ENCODE data around the gene TP53BP2. TPM values are rescaled to one million over a fixed set of nuclear protein-coding genes. Genes with fewer than 3 reads are reported as not detected.

The TP53BP2 gene
- total and polyA plus RNA-seq, 4 donors, result 3.9 to 26.8 (median 13.0) TPM

DNA sequence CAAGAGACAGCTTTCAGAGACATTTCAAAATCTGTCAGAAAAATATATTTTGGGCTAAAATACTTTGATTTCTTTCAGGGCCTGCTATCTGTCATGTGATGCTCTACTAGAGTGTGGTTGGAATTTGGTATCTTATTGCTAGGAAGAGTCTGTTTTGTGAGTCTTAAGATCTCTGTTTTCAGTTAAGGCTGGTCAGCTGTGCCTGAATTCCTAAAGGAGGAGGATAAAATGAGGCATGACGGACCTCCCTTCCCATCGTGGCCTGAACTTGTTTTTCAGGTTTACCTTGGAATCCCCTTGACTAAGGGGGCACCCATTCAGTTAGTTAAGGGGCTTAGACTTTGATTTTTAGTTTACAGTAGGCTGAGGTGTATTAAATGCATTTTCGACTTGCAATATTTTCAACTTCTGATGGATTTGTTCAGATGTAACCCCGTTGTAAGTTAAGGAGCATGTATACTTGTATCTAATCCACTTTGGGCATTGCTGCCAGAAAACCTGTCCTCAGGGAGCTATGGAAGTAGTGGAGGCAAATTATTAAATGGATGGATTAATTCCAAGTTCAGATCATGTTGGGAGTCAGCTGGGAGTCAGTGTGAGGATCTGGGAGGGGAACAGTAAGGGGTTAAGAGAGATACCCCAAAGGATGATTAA lies 115.1 kb downstream of the TP53BP2 start:
- Histone ChIP-seq H3K36me3 (ENCODE audit: control insufficient read depth in 4 of 4, insufficient read depth in 3 of 4, low read depth in 1 of 4, low read length in 3 of 4) (no peaks in the 10 kb centered on the region), H3K27ac (ENCODE audit: low read depth in 1 of 2, low read length in 2 of 2) (no peak overlapping the region), H3K9me3 (ENCODE audit: control insufficient read depth in 4 of 4, low read length in 3 of 4) (no peaks in the 10 kb centered on the region), H3K9ac (ENCODE audit: low read depth in 1 of 2, low read length in 2 of 2) (no peak overlapping the region), H3K4me3 (ENCODE audit: low read depth in 1 of 3, low read length in 3 of 3) (no peak overlapping the region), H3K27me3 (ENCODE audit: control insufficient read depth in 4 of 4, insufficient read depth in 4 of 4, low read length in 3 of 4) (no peaks in the 10 kb centered on the region), H3K4me1 (ENCODE audit: control insufficient read depth in 4 of 4, insufficient read depth in 4 of 4, low read length in 3 of 4) (peaks cover 0 to 12% (median 5%) of the 10 kb centered on the region in 4 donors)
- DNase-seq (ENCODE audit: low spot score), result no peak
- WGBS, result 79% methylated on average over 4 of the region's 4 CpGs
- no peak for TF ChIP-seq HNF4A (conservative IDR thresholded peaks at IDR 0.05)
- TF ChIP-seq YY1 (IDR thresholded peaks at IDR 0.05), result no peak

DNA sequence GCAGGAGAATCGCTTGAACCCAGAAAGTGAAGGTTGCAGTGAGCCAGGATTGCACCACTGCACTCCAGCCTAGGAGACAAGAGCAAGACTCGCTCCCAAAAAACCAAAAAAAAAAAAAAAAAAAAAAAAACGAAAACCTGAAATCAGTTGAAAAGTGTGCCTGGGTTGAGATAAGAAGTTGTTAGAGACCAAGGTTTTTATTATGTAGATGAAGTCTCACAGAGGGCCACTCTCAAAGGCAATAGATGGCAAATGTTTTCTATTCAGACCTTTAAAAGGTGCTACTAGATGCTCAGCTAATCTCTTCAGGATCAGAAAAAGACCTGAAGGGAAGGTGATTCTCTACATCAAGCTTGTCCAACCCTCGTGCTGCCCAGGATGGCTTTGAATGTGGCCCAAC lies 115.8 kb downstream of the TP53BP2 start:
- Histone ChIP-seq H3K27me3 (ENCODE audit: control insufficient read depth in 4 of 4, insufficient read depth in 4 of 4, low read length in 3 of 4) (no peaks in the 10 kb centered on the region), H3K9me3 (ENCODE audit: control insufficient read depth in 4 of 4, low read length in 3 of 4) (no peaks in the 10 kb centered on the region), H3K4me3 (ENCODE audit: low read depth in 1 of 3, low read length in 3 of 3) (no peak overlapping the region), H3K9ac (ENCODE audit: low read depth in 1 of 2, low read length in 2 of 2) (no peak overlapping the region), H3K36me3 (ENCODE audit: control insufficient read depth in 4 of 4, insufficient read depth in 3 of 4, low read depth in 1 of 4, low read length in 3 of 4) (no peaks in the 10 kb centered on the region), H3K27ac (ENCODE audit: low read depth in 1 of 2, low read length in 2 of 2) (no peak overlapping the region), H3K4me1 (ENCODE audit: control insufficient read depth in 4 of 4, insufficient read depth in 4 of 4, low read length in 3 of 4) (peaks cover 0 to 12% (median 5%) of the 10 kb centered on the region in 4 donors)
- no peak for DNase-seq (ENCODE audit: low spot score)
- WGBS, result 93% methylated on average over 4 of the region's 4 CpGs
- TF ChIP-seq EGR1 (IDR thresholded peaks at IDR 0.05; ENCODE audit: low read depth in 2 of 2), result no peak
- no peak for TF ChIP-seq YY1 (IDR thresholded peaks at IDR 0.05)
- no peak for TF ChIP-seq RXRA (IDR thresholded peaks at IDR 0.05)
- no peak for TF ChIP-seq RAD21 (IDR thresholded peaks at IDR 0.05)
- TF ChIP-seq GABPA (IDR thresholded peaks at IDR 0.05 in 1 of 2, conservative IDR thresholded peaks at IDR 0.05 in 1 of 2), result no peak
- no peak for TF ChIP-seq TAF1 (conservative IDR thresholded peaks at IDR 0.05)
- TF ChIP-seq, protein P1, sequence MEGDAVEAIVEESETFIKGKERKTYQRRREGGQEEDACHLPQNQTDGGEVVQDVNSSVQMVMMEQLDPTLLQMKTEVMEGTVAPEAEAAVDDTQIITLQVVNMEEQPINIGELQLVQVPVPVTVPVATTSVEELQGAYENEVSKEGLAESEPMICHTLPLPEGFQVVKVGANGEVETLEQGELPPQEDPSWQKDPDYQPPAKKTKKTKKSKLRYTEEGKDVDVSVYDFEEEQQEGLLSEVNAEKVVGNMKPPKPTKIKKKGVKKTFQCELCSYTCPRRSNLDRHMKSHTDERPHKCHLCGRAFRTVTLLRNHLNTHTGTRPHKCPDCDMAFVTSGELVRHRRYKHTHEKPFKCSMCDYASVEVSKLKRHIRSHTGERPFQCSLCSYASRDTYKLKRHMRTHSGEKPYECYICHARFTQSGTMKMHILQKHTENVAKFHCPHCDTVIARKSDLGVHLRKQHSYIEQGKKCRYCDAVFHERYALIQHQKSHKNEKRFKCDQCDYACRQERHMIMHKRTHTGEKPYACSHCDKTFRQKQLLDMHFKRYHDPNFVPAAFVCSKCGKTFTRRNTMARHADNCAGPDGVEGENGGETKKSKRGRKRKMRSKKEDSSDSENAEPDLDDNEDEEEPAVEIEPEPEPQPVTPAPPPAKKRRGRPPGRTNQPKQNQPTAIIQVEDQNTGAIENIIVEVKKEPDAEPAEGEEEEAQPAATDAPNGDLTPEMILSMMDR (IDR thresholded peaks at IDR 0.05; ENCODE audit: low read depth, low read length, missing input control), result no peak
- TF ChIP-seq HNF4G (IDR thresholded peaks at IDR 0.05), result no peak

Other genes starting within 250 kb of the TP53BP2 start
- under 1 TPM in 1 of 2 donors, not detected in 1; 0.08 TPM for gene CAPN8, start 180.2 kb downstream of the TP53BP2 start, total RNA-seq
- under 1 TPM in 1 of 2 donors, not detected in 1; 0.16 TPM for gene CAPN8, start 180.2 kb downstream of the TP53BP2 start, polyA plus RNA-seq
- 10 to 100 TPM; 11.2 to 20.7 TPM for gene CAPN2, start 133.4 kb downstream of the TP53BP2 start, total RNA-seq
- gene CAPN2, start 133.4 kb downstream of the TP53BP2 start, polyA plus RNA-seq, result 10 to 100 TPM; 11.5 to 19.4 TPM

Measured in liver (tissue), 9 donors.